LNCaP clone FGC (cell line): ENCODE data around the gene CELF2.

Source experiments
- DNase-seq: peaks from one replicate; pipeline ENCODE4 v3.0.0-alpha.2; 2011; ENCODE audit warnings: low read depth
- H3K4me3 ChIP-seq: 2 replicates; pipeline ENCODE4 v1.5.1; 2011; ENCODE audit warnings: mild to moderate bottlenecking, low read depth, low read length, control low read depth
- TF ChIP-seq, protein P1 (sequence below): IDR thresholded peaks from 2 replicates; pipeline ENCODE4 v1.5.1; 2012; ENCODE audit warnings: mild to moderate bottlenecking; ENCODE audit not compliant: control insufficient read depth, insufficient read depth; ENCODE audit errors: extremely low read depth

CELF2 gene

DNA sequence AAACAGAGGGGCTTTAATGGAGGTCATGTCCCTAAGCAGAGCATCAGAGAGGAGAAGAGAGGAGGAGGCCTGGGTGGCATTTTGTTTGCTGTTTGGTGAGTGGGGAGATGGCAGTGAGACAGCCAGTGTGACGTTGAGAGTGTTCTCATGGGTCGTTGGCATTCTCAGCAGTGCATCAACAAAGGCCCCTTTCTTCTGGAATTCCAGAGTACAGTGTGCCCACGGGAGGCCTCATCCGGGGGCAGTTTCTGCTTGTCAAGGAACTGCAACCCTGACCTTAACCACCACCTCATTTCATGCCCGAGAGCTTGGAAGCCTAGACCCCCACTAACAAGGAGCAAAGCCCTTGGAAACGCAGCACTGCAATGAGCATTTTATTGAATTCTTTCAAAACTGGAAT, 92.9 kb downstream of the CELF2 start:
- no peak for DNase-seq
- TF ChIP-seq, protein P1, sequence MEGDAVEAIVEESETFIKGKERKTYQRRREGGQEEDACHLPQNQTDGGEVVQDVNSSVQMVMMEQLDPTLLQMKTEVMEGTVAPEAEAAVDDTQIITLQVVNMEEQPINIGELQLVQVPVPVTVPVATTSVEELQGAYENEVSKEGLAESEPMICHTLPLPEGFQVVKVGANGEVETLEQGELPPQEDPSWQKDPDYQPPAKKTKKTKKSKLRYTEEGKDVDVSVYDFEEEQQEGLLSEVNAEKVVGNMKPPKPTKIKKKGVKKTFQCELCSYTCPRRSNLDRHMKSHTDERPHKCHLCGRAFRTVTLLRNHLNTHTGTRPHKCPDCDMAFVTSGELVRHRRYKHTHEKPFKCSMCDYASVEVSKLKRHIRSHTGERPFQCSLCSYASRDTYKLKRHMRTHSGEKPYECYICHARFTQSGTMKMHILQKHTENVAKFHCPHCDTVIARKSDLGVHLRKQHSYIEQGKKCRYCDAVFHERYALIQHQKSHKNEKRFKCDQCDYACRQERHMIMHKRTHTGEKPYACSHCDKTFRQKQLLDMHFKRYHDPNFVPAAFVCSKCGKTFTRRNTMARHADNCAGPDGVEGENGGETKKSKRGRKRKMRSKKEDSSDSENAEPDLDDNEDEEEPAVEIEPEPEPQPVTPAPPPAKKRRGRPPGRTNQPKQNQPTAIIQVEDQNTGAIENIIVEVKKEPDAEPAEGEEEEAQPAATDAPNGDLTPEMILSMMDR = no peak

DNA sequence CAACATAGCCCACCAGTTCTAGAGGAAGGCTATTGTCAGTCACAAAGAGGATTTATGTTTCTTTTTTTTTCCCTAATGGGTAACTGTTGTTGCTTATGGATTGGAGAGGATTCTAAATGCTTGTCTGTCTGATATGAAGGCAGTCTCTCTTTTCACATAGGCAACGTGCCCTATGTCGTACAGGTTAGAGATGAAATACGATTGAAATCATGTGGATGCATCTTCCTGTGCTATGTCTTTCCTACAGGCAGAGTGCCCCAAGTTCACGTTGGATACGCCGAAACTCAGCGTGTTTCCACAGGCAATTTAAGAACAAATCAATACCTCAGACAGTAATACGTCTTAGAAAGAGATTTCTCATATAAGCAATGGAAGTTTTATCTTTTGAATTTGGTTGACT, 93.8 kb downstream of the CELF2 start:
- no peak overlapping the region for H3K4me3 ChIP-seq
- TF ChIP-seq, protein P1 = no peak
- no peak for DNase-seq

More for the DNA sequence above, 92.9 kb downstream of the CELF2 start:
- no peak overlapping the region for H3K4me3 ChIP-seq

DNA sequence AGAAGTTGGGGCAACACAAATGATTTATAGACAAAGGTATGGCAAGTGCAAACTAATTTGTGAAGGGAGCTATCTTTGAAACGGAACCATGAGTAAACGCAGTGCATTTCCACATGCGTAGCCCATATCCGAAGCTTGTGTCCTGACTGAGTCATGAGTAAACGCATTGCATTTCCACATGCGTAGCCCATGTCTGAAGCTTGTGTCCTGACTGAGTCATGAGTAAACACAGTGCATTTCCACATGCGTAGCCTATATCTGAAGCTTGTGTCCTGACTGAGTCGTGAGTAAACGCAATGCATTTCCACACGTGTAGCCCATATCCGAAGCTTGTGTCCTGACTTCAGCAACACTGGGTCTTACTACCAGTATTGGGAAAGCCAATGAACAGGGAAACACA, 95.0 kb downstream of the CELF2 start:
- no peak for DNase-seq
- H3K4me3 ChIP-seq = no peak overlapping the region
- TF ChIP-seq, protein P1 = no peak

DNA sequence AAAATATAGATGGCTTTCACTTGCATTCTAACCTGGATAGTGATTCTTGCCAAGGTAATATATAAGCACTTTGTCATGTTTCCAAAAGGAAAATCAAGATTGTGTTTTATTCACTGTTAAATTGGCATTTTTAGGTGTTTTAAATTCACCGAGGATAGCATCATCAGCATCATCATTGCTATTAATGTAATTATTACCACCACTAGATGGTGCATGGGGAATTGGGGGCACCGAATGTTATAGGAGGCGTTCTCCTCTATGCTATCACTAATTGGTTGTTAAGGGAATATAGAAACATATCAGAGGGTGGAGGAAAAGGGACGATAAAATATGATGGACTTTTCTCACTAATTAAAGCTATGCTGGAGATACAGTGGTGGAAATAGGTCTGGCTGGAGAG, 95.5 kb downstream of the CELF2 start:
- TF ChIP-seq, protein P1 = peak; percentile 62
- H3K4me3 ChIP-seq = no peak overlapping the region
- no peak for DNase-seq

DNA sequence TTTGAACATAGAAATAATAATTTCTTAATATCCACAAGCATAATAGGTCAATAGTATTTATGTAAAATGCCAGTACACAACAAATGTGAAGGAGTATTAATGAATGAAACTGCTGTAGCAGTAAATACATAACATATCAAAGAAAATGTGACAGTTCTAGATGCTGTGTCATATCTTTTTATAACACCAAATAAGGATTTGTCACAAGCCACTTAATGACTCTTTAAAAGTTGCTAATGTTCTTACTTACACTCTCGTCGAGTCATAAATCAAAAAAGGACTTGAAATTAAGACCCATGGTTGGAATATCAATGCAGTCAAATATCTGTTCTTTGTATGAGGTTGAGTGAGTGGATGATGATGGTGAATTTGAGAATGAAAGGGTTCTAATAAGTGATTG, 96.6 kb downstream of the CELF2 start:
- DNase-seq = no peak
- TF ChIP-seq, protein P1 = no peak
- H3K4me3 ChIP-seq = no peak overlapping the region

DNA sequence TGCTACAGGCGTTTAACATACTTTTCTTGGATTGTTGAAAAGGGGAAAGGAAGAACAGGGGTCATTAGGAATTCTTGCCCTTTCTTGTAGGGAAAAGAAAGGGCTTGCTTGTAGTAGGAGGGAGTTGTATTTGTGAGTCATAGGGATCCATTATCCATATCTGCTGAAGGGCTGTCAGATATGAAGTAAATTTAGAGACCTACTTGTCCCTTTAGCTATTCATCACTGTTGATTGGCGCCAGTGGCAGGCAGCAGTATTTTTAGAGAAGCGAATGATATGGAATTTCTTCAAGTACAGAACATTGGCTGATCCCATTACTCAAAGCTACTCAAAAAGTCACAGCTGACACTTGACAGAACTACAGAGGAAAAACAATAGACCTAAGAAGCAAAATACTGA, 97.7 kb downstream of the CELF2 start:
- no peak for DNase-seq
- H3K4me3 ChIP-seq = no peak overlapping the region
- TF ChIP-seq, protein P1 = no peak

DNA sequence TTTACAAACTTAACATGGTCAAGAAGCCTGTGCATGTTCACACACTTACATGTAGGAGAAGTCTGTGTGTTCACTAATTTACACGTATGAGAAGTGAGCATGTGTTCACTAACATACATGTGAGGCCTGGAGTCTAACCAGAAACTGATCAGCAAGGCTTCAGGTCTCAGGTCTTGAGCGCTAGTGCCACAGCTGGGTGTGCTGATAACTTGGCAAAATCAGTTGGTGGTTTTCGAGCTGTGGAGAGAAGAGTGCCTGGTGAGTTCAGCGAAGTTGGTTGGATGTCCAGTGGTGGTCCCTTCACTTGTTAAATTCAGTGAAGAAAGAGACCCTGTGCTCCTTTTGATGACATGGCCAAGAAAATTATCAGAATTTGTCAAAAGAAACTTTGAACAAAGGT, 98.7 kb downstream of the CELF2 start:
- TF ChIP-seq, protein P1 = no peak
- no peak overlapping the region for H3K4me3 ChIP-seq
- DNase-seq = no peak
